Measurements from ENCODE around the gene CDK5RAP2. TPM values are rescaled to one million over a fixed set of nuclear protein-coding genes. Genes with fewer than 3 reads are reported as not detected.
"Not testable (repeated sequence)": the region's sequence is repeated elsewhere in the genome, so short reads cannot be mapped to it uniquely, and the experiment has no call there.

The CDK5RAP2 gene
- total RNA-seq, 6 experiments from 2014 or later, result 28.4 to 40.8 (median 36.8) TPM

DNA sequence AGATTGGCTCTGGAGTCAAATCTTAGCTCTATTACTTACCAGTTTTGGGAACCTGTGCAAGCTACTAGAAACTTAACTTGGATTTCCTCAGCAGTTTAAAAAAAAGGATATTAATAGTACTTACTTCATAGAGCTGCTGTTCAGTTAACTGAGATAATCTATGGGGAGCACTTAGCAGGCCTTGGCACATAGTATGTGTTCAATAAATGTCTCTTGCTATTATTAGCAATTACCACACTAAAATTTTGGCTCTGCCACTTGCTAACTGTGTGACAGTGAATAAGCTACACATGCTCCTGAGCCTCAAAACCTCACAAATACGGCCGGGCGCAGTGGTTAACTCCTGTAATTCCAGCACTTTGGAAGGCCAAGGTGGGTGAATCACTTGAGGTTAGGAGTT, 55.9 kb downstream of the CDK5RAP2 start:
- Mint-ChIP-seq H3K27ac (no peak overlapping the region), H3K36me3 (ENCODE audit: low read depth) (peaks cover 39% of the 10 kb centered on the region)

GRCh38 chr9:120522558-120522957, 57.4 kb downstream of the CDK5RAP2 start:
- DNase-seq, result no peak
- H3K27me3 Mint-ChIP-seq (ENCODE audit: insufficient read depth), result no peaks in the 10 kb centered on the region; the same call in 1 of the 2 replicates
- TF ChIP-seq, protein P1, sequence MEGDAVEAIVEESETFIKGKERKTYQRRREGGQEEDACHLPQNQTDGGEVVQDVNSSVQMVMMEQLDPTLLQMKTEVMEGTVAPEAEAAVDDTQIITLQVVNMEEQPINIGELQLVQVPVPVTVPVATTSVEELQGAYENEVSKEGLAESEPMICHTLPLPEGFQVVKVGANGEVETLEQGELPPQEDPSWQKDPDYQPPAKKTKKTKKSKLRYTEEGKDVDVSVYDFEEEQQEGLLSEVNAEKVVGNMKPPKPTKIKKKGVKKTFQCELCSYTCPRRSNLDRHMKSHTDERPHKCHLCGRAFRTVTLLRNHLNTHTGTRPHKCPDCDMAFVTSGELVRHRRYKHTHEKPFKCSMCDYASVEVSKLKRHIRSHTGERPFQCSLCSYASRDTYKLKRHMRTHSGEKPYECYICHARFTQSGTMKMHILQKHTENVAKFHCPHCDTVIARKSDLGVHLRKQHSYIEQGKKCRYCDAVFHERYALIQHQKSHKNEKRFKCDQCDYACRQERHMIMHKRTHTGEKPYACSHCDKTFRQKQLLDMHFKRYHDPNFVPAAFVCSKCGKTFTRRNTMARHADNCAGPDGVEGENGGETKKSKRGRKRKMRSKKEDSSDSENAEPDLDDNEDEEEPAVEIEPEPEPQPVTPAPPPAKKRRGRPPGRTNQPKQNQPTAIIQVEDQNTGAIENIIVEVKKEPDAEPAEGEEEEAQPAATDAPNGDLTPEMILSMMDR (IDR thresholded peaks at IDR 0.05), result no peak
- H3K27ac Mint-ChIP-seq, result no peak overlapping the region
- no peaks in the 10 kb centered on the region for H3K4me1 Mint-ChIP-seq (ENCODE audit: low read depth)
- no peaks in the 10 kb centered on the region for H3K9me3 Mint-ChIP-seq
- H3K36me3 Mint-ChIP-seq (ENCODE audit: low read depth), result peaks cover 26% of the 10 kb centered on the region
- no peak overlapping the region for H3K4me3 Mint-ChIP-seq

More for the DNA sequence above, 55.9 kb downstream of the CDK5RAP2 start:
- no peaks in the 10 kb centered on the region for H3K9me3 Mint-ChIP-seq
- no peak overlapping the region for H3K4me3 Mint-ChIP-seq
- no peaks in the 10 kb centered on the region; the same call in 1 of the 2 replicates for H3K27me3 Mint-ChIP-seq (ENCODE audit: insufficient read depth)
- no peaks in the 10 kb centered on the region for H3K4me1 Mint-ChIP-seq (ENCODE audit: low read depth)
- DNase-seq, result no peak
- TF ChIP-seq, protein P1 (IDR thresholded peaks at IDR 0.05), result no peak

GRCh38 chr9:120522032-120522431, 57.9 kb downstream of the CDK5RAP2 start:
- Mint-ChIP-seq H3K36me3 (ENCODE audit: low read depth) (peaks cover 23% of the 10 kb centered on the region), H3K27ac (no peak overlapping the region)
- TF ChIP-seq, protein P1 (IDR thresholded peaks at IDR 0.05), result no peak

DNA sequence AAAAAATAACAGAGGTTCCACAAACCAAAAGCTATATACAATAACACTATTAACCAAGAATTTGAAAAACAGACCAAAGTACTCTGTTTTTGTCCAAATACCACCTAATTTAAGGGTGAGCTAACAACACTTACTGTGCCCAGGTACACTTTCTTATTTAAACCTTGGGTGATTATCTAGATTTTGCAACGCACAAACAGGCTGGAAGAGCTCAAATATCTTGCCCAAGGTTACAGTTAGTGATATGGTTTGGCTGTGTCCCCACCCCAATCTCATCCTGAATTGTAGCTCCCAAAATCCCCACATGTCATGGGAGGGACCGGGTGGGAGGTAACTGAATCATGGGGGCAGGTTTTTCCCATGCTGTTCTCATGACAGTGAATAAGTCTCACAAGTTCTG, 58.9 kb downstream of the CDK5RAP2 start:
- H3K4me1 Mint-ChIP-seq (ENCODE audit: low read depth), result no peaks in the 10 kb centered on the region
- DNase-seq, result no peak
- no peaks in the 10 kb centered on the region for H3K9me3 Mint-ChIP-seq
- H3K4me3 Mint-ChIP-seq, result no peak overlapping the region
- TF ChIP-seq, protein P1 (IDR thresholded peaks at IDR 0.05), result no peak
- H3K36me3 Mint-ChIP-seq (ENCODE audit: low read depth), result peaks cover 16% of the 10 kb centered on the region
- H3K27ac Mint-ChIP-seq, result no peak overlapping the region
- H3K27me3 Mint-ChIP-seq (ENCODE audit: insufficient read depth), result no peaks in the 10 kb centered on the region; the same call in 1 of the 2 replicates

More at GRCh38 chr9:120522032-120522431, 57.9 kb downstream of the CDK5RAP2 start:
- Mint-ChIP-seq H3K9me3 (no peaks in the 10 kb centered on the region), H3K4me1 (ENCODE audit: low read depth) (no peaks in the 10 kb centered on the region), H3K4me3 (no peak overlapping the region), H3K27me3 (ENCODE audit: insufficient read depth) (no peaks in the 10 kb centered on the region; the same call in 1 of the 2 replicates)
- no peak for DNase-seq

DNA sequence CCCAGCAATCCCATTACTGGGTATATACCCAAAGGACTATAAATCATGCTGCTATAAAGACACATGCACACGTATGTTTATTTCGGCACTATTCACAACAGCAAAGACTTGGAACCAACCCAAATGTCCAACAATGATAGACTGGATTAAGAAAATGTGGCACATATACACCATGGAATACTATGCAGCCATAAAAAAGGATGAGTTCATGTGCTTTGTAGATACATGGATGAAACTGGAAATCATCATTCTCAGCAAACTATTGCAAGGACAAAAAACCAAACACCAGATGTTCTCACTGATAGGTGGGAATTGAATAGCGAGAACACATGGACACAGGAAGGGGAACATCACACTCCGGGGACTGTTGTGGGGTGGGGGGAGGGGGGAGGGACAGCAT, 64.0 kb downstream of the CDK5RAP2 start:
- not testable (repeated sequence) for H3K27me3 Mint-ChIP-seq (ENCODE audit: insufficient read depth); DNase-seq; H3K4me3 Mint-ChIP-seq; H3K9me3 Mint-ChIP-seq; H3K27ac Mint-ChIP-seq; H3K4me1 Mint-ChIP-seq (ENCODE audit: low read depth)
- H3K36me3 Mint-ChIP-seq (ENCODE audit: low read depth), result peaks cover 20% of the 10 kb centered on the region

DNA sequence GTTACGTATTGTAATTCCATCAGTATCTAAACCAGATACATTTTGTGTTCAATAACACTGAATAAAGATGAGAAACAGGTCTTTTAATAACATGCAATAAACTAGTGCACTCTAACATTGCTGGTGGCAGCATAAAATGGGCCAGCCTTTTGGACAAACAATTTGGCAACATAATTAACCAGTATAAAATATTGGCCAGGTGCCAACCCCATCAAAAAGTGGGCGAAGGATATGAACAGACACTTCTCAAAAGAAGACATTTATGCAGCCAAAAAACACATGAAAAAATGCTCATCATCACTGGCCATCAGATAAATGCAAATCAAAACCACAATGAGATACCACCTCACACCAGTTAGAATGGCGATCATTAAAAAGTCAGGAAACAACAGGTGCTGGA, 64.5 kb downstream of the CDK5RAP2 start:
- not testable (repeated sequence) for H3K9me3 Mint-ChIP-seq; H3K4me1 Mint-ChIP-seq (ENCODE audit: low read depth); H3K4me3 Mint-ChIP-seq; H3K27me3 Mint-ChIP-seq (ENCODE audit: insufficient read depth); H3K27ac Mint-ChIP-seq; DNase-seq
- peaks cover 25% of the 10 kb centered on the region for H3K36me3 Mint-ChIP-seq (ENCODE audit: low read depth)

DNA sequence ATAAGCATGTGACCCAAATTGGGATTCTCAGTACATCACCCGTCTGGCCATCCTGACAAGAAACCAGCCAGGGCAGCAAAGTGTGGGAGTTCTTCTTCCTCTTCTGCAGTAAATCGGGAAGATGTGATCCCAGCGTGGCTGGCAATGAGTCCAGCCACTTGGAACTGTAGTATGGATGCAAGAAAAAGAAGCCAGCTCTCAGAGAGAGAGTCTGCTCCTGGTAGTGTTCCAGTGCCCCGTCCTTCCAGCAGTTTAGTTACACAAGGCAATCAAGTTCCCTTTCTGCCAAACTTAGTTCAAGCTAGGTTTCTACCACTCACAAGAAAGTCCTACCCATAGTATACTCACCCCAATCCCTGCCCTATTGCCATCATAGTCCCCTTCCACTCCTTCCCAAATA, 65.6 kb downstream of the CDK5RAP2 start:
- Mint-ChIP-seq H3K4me1 (ENCODE audit: low read depth) (no peaks in the 10 kb centered on the region), H3K27ac (no peak overlapping the region), H3K4me3 (no peak overlapping the region), H3K36me3 (ENCODE audit: low read depth) (peaks cover 26% of the 10 kb centered on the region), H3K27me3 (ENCODE audit: insufficient read depth) (no peaks in the 10 kb centered on the region; the same call in 1 of the 2 replicates), H3K9me3 (peaks cover 4% of the 10 kb centered on the region; the same call in 1 of the 2 replicates)
- TF ChIP-seq, protein P1 (IDR thresholded peaks at IDR 0.05), result no peak
- DNase-seq, result no peak

All from HFFc6 (cell line).